Limb (tissue), 2 donors: Measurements from ENCODE around the gene EXOC3.

Source experiments
- DNase-seq, 2 donors: peaks; one replicate each; pipeline ENCODE4 v3.0.0-alpha.2; 2016; ENCODE audit errors: extremely low spot score in 2 of 2

The EXOC3 gene

DNA sequence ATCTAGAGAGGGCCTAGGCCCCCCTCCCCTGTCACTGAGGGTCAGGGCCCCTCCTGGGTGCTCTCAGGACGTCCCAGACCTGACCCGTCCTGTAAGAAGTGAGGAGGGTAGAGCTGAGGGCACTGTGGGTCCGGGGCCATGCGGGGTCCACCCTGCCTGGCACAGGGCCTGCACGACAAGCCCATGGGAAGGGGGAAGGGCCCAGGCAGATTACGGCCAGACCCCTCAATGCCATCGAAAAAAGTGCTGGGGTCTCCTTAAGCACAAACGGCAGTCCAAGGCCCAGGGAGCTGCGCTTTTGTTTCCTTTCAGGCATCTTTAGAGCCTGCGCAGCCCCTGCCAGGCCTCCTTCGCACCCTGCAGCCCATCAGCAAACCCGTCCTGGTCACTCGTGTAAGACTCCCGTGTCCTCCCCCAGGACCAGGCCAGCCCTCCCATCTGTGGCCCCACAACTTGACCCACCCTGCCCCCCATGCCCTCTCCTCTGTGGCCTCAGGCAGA, 4.4 kb upstream of the EXOC3 start:
- peak in 1 of 2 donors; percentile 18 for DNase-seq

DNA sequence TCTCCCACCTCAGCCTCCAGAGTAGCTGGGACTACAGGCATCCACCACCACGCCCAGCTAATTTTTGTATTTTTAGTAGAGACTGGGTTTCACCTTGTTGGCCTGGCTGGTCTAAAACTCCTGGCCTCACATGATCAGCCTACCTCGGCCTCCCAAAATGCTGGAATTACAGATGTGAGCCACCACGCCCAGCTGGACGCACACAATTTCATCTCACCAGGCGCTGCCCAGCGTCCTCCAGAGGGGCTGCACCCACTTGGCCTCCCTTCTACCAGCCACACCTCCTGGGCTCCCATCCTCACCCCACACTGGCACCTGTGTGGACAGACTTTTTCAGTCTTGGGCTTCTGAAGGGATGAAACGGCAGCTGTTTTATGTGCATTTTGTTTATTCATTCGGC, 3.8 kb upstream of the EXOC3 start:
- peak in 1 of 2 donors; percentile 16 for DNase-seq

DNA sequence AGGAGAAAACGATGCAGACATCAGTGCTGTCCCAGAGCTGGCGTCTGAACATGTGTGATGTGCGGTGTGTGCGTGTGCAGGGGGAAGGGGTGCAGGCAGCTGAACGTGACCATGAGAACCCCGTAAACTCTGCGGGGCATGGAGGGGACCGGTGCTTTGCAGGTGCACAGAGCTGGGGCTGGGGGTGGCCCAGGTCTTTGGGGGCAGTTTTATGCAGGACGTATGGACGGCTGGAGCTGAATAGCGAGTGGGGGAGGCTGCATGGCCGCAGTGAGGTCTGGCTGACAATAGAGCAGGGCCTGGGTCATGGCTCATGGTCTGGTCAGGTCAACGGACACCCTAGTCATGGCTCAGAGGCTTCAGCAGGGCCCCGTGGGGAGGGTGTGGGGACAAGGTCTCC, 3.3 kb upstream of the EXOC3 start:
- peak in 1 of 2 donors; percentile 18 for DNase-seq

DNA sequence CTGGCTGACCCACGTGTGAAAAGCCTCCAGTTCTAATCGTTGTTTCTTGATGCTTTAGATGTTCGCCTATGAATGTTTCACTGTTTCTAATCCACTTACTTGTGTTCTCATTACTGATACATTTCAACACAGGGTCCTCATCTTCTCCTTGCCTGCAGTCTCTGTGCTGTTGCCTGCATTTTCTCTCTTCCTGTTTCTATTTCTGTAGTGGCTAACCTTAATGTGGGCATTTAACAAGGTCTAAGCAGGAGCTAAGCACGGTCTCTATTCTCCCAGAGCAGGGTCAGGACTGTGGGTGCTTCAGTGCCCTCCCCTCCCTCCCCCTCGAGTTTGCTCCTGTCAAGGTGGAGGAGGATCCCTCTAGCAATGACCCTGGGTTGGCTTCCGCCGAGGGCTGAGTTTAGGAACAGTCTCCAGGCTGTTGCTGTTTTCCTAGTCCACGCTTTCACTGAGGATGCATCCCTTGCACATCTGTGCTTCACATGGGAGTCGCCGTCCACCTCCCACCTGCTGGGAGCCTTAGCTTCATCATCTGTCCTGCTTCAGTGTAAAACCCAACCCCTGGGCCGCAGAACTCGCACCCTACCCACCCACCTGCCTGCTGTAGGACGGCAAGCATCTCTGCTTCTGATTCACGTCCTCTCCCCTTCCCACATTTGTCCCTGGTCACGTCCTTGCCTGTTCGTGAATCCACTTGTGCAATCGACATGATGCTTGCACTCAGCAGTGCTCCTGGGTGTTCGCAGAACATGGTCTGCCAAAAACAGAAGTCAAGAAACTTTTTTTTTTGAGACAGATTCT, 2.4 kb upstream of the EXOC3 start:
- DNase-seq: peak in 1 of 2 donors; percentile 6

DNA sequence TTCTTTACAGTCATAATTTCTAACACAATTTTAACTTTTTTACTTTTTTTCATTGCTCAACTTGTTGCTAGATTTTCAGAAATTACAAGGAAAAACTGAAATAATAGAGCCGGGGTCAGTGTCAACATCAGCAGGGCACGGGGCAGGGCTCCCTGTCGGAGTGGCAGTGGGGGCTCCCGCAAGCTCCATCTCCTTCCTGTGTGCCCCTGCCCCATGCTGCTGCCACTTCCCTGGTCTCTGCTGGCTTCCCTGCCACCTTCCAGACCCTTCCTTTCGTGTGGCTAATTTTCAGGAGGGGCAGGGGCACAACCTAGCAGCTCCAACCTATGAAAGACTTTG, 1.0 kb upstream of the EXOC3 start:
- DNase-seq: peak in 1 of 2 donors; percentile 21

DNA sequence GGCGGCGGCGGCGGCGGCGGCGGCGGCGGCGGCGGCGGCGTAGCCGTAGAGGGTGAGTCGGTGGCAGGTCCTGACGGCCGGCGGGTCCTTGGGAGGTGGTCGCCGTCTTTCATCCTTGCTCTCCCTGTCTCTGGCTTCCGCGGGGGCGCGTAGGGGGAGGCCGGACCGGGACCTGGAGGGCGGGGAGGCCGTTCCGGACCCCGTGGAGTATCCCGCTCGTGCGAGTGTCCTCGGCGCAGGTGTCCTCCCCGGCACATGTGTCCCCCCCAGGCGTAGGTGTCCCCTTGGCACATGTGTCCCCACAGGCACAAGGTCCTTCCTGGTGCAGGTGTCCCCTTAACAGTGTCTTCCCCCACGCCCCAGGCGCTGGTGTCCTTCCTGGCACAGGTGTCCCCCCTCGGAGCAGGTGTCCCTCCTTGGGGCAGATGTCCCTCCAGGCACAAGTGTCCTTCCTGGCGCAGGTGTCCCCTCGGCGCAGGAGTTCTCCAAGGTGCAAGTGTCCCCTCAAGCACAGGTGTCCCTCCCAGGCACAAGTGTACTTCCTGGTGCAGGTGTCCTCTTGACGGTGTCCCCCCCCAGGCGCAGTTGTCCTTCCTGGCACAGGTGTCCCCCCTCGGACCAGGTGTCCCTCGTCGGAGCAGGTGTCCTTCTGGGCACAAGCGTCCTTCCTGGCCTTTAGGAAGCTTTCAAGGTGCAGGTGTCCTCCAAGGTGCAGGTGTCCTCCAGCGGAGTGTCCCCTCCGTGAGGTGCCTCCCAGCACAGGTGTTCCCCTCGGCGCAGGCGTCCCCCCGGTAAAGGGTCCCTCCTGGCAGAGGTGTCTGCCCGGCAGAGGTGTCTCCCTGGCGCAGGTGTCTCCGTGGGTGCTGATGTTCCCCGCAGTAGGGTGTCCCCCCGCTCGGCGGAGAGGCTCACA, 519 bp downstream of the EXOC3 start:
- DNase-seq: no peak

DNA sequence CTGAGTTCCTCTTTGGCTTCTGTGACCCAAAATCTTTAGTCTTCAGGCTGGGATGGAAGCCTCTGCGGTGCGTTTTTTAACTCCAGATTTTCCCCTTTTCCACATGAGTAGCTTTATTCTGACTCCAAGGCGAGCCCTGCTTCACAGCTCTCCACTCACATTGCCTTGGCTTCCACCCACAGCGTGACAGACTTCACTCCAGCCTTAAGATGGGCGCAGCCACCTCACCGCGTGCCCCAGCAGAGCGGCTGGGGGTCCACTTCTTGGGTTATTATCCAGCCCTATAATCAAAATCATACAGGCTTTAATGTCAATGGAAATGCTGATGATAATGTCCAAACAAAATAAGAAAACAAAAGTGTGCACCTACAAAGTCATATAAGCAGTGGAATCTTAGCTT, 1.2 kb downstream of the EXOC3 start:
- DNase-seq: peak in 1 of 2 donors; percentile 12

DNA sequence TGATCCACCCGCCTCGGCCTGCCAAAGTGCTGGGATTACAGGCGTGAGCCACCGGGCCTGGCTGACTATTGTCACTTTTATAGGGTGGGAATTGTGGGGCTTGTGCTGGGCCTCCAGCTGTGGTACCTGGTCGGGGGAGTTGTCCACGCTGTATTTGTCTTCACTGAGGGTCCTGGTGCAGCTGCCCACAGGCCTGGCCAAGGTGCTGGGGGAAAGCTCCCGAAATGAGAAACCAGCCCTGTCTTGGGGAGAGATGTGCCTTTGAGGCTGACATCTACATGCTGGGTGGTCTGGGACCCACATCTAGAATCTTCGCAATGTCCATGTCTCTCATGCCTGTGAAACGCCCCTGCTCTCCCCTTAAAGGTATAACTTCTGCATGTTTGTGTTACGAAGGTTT, 2.6 kb downstream of the EXOC3 start:
- DNase-seq: peak in 1 of 2 donors; percentile 14

DNA sequence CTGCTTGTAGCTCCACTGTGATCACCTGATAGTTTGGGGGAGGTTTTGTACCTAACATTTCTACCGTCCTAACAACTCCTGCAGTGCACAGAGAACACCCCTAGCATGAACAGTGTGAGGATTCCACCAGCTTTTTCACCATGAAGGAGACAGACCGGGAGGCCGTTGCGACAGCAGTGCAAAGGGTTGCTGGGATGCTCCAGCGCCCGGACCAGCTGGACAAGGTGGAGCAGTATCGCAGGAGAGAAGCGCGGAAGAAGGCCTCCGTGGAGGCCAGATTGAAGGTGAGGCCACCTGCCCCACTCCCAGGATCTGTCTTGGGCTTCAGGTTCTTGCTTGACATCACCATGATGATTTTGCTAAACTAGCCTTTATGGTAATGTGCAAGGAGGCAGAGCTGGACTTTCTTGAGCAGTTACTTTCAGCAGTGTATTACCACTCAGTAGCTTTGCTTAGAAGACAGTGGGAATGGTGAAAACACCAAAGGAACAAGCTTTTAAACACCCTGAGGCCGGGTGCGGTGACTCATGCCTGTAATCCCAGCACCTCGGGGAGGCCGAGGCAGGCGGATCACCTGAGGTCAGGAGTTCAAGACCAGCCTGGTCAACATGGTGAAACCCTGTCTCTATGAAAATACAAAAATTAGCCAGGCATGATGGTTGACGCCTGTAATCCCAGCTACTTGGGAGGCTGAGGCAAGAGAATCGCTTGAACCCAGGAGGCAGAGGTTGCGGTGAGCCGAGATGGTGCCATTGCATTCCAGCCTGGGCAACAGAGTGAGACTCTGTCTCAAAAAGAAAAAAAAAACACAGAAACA, 3.3 kb downstream of the EXOC3 start:
- DNase-seq: peak in 1 of 2 donors; percentile 7

DNA sequence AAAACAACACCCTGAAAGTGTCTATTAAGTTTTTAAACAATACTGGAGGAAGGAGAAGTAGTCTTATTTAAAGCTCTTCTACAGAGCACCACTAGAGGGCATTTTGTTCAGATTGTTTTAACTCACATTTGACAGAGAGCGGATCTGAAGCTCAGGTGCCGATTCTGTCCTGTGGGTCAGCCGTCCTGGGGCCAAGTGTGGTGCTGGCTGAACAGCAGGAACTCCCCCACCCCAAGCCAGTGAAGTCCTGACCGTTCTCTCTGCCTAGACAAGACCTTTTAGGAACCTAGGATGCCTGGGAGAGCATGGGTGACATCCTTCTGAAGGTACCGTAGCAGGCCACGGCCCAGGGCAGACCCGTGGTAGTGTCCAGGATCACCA, 3.9 kb downstream of the EXOC3 start:
- DNase-seq: peak; percentile 30 to 61

DNA sequence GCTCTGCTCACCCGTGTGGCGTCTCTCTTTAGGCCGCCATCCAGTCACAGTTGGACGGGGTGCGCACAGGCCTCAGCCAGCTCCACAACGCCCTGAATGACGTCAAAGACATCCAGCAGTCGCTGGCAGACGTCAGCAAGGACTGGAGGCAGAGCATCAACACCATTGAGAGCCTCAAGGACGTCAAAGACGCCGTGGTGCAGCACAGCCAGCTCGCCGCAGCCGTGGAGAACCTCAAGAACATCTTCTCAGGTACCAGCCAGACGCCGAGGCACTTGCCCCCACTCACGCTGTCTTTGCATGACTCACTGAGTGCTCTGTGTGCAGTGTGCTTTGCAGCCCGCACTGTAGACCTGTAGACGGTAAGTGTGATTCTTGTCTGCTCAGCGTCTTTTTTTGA, 4.5 kb downstream of the EXOC3 start:
- DNase-seq: peak in 1 of 2 donors; percentile 6

DNA sequence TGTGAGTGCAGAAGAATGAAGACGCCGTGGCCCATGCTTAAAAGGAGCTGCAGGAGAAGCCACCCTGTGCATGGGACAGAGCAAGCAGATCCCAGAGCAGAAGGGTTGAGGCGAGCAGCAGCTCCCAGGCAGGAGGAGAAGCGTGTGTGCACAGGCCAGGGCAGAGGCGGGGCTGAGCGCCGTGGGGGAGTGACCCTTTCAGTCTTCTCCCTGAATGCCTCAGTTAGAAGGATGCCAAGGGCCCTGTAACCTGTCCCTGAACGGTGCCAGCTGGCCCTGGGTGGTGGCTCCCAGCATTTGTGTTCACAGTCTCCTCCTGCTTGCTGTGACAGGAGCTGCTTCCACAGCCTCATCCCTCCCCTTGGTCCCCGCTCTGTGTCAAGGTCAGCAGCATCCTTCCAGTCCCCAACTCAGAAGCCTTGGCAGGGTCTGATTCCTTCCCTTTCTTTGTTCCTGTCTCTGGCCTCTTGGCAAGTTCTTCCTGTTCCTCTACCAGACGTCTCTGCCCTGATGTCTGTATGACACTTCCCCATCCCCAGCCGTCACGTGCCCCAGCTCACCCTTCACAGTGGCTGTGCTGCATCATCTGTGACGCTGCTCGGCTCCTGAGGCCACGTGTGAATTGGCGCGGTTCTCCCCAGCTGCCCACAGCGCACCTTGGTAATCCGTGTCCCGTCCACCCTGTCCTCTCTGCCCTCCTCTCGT, 5.2 kb downstream of the EXOC3 start:
- peak in 1 of 2 donors; percentile 19 for DNase-seq

DNA sequence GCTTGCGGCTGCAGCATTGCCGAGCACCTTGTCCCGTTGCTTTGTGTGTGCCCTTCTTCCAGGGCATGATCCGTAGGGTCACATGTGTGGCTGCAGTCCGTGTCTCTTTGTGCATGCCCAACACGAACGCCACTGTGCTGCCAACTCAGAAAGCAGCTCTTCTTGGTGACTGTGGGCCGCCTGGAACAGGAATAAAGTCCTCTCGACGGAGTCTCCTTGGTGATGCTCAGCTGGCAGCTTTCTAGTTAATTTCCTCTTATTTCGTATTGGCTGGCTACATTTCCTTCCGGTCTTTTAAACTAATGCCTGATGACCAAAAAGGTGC, 5.8 kb downstream of the EXOC3 start:
- DNase-seq: no peak

DNA sequence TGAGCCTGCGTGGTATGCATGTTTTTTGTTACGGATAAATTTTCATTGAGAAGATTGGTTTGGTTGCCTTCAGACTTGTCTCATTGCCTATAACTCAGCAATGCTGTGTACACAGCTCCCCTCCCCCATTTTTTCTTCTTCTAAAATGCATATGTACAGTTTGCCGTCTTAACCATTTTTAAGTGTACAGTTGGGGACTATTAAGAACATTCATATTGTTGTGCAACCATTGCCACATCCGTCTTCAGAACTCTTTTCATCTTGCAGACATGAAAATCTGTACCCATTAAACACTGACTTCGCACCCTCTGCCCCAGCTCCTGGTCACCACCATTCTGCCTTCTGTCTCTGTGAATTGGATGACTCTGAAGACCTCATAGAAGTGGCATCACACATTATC, 6.2 kb downstream of the EXOC3 start:
- DNase-seq: no peak

DNA sequence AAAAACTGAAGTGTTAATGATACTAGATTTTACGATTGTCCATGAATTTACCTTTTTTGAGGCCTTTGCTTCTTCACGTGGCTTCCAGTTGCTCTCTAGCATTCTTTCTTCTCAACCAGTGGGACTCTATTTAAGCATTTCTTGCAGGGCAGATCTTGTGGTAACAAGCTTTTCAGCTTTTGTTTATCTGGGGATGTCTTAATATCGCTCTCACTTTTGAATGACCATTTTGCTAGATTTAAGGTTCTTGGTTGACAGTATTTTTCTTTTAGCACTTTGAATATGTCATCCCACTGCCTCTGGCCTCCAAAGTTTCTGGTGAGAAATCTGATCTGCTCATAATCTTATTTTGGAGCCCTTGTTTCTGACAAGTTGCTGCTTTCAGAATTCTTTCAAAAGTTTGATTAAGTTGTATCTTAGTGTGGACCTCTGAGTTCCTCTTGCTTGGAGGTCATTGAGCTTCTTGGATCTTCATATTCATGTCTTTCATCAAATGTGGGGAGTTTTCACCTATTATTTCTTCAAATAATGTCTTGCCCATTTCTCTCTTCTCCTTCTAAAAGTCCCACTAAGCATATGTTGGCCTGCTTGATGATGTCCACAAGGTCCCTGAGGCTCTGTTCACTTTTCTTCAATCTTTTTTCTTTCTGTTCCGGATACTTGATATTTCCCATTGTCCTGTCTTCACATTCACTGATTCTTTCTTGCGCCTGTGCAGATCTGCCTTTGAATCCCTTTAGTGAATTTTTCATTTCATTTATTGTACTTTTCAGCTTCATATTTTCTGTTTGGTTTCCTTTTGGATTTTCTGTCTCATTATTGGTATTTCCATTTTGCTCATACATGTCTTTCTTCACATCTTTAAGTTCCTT, 8.8 kb downstream of the EXOC3 start:
- no peak for DNase-seq

DNA sequence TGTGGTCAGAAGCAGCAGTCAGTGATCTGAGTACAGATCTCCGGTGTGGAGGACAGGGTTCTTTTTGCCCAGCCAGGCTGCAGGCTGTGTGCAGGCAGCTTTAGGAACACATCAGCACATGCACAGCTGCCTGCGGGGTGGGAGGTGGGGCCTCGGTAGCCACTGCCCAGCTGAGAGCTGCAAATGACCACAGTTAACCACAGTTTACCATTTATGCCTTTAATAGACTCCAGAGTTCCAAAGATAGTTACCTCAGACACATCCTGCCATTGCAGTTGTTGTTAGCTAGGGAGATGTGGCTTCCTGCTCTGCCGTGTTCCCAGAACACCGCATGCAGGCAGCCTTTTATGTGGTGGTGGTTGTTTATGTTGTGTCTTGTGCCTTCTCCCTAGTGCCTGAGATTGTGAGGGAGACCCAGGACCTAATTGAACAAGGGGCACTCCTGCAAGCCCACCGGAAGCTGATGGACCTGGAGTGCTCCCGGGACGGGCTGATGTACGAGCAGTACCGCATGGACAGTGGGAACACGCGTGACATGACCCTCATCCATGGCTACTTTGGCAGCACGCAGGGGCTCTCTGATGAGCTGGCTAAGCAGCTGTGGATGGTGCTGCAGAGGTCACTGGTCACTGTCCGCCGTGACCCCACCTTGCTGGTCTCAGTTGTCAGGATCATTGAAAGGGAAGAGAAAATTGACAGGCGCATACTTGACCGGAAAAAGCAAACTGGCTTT, 10.2 kb downstream of the EXOC3 start:
- peak in 1 of 2 donors; percentile 9 for DNase-seq

DNA sequence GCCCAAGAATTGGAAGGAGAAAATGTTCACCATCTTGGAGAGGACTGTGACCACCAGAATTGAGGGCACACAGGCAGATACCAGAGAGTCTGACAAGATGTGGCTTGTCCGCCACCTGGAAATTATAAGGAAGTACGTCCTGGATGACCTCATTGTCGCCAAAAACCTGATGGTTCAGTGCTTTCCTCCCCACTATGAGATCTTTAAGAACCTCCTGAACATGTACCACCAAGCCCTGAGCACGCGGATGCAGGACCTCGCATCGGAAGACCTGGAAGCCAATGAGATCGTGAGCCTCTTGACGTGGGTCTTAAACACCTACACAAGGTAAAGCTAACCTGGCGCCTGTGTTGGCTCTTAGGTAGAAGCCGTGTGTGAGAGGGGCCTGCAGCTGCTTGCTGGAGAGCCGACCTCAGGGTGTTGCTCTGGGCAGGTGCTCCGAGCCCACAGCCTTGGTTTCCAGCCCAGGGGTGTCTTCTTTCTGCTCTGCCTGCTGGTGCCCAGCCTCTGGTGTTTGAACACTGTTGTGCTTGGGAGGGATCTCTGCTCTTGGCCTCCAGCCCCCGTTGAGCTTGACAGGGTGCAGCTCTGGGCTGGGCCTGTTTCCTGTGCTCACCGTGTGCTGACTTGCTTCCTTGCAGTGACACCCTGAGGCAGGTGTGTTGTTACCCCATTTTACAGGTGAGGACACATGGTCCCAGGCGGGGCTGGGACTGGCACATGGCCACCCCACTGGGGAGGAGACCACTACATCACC, 10.9 kb downstream of the EXOC3 start:
- peak in 1 of 2 donors; percentile 13 for DNase-seq

DNA sequence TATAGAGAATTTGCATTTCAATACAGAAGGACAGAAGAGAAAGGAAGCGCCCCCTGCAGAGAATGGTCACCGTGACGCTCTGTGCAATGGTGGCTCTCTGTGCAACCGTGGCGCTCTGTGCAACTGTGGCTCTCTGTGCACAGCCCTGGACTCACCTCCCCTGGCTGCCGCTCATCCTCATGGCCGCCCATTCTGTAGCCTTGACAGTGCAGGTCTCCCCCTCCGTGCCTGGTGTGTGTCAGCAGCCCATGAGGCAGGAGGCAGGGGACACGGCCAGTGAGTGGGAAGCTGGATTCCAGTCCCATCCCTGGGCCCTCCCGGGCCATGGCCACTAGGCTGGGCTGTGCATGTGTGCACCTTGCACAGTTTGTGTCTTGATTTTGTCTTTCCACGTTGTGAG, 12.0 kb downstream of the EXOC3 start:
- DNase-seq: peak in 1 of 2 donors; percentile 18

DNA sequence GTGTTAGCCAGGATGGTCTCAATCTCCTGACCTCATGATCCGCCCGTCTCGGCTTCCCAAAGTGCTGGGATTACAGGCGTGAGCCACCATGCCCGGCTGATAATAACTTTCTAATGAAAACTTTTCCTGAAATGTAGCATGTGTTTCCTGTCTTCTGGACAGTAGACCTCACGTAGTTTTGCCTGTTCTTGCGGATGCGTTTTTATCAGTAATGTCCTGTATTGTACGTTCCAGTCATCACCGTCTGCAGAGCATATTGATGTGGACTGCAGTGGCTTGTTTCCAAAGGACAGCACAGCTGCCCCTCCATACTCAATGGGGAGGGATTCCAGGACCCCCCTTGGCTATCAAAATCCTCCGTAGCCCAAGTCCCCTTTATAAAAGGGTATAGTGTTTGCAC, 12.8 kb downstream of the EXOC3 start:
- peak in 1 of 2 donors; percentile 4 for DNase-seq
